ENCODE measurements around the gene GNAI1.

The GNAI1 gene

GRCh38 chr7:80207501-80207900, 72.9 kb downstream of the GNAI1 start:
- TF ChIP-seq CTCF (IDR thresholded peaks at IDR 0.05; ENCODE audit: insufficient read depth, missing control alignments) = no peak
- FAIRE-seq = no peak
- no peak for DNase-seq (ENCODE audit: insufficient read length, low spot score)

GRCh38 chr7:80208700-80209099, 74.1 kb downstream of the GNAI1 start:
- TF ChIP-seq CTCF (IDR thresholded peaks at IDR 0.05; ENCODE audit: insufficient read depth, missing control alignments) = no peak
- no peak for FAIRE-seq
- DNase-seq (ENCODE audit: insufficient read length, low spot score) = no peak

GRCh38 chr7:80210400-80210799, 75.8 kb downstream of the GNAI1 start:
- DNase-seq (ENCODE audit: insufficient read length, low spot score) (no peak), FAIRE-seq (no peak)
- TF ChIP-seq CTCF (IDR thresholded peaks at IDR 0.05; ENCODE audit: insufficient read depth, missing control alignments) = no peak

GRCh38 chr7:80213814-80214213, 79.2 kb downstream of the GNAI1 start:
- no peak for TF ChIP-seq CTCF (IDR thresholded peaks at IDR 0.05; ENCODE audit: insufficient read depth, missing control alignments)
- FAIRE-seq = no peak

GRCh38 chr7:80215734-80216133, 81.1 kb downstream of the GNAI1 start:
- FAIRE-seq = no peak
- no peak for DNase-seq (ENCODE audit: insufficient read length, low spot score)
- TF ChIP-seq CTCF (IDR thresholded peaks at IDR 0.05; ENCODE audit: insufficient read depth, missing control alignments) = no peak

More at GRCh38 chr7:80213814-80214213, 79.2 kb downstream of the GNAI1 start:
- no peak for DNase-seq (ENCODE audit: insufficient read length, low spot score)

GRCh38 chr7:80216996-80217842, 82.6 kb downstream of the GNAI1 start:
- TF ChIP-seq CTCF (IDR thresholded peaks at IDR 0.05; ENCODE audit: insufficient read depth, missing control alignments) = no peak
- no peak for FAIRE-seq
- DNase-seq (ENCODE audit: insufficient read length, low spot score) = no peak

- no peak for DNase-seq (ENCODE audit: insufficient read length, low spot score)
- no peak for FAIRE-seq
- TF ChIP-seq CTCF (IDR thresholded peaks at IDR 0.05; ENCODE audit: insufficient read depth, missing control alignments) = no peak
Observed at GRCh38 chr7:80218723-80219122, 84.1 kb downstream of the GNAI1 start.
